ENCODE data around the gene PLA2G5. TPM values are rescaled to one million over a fixed set of nuclear protein-coding genes. Genes with fewer than 3 reads are reported as not detected.
"Not testable (repeated sequence)": the region's sequence is repeated elsewhere in the genome, so short reads cannot be mapped to it uniquely, and the experiment has no call there.

PLA2G5 gene
- total RNA-seq, 4 donors from 2014 or later = 0.78 to 4.0 TPM; not detected in 2

DNA sequence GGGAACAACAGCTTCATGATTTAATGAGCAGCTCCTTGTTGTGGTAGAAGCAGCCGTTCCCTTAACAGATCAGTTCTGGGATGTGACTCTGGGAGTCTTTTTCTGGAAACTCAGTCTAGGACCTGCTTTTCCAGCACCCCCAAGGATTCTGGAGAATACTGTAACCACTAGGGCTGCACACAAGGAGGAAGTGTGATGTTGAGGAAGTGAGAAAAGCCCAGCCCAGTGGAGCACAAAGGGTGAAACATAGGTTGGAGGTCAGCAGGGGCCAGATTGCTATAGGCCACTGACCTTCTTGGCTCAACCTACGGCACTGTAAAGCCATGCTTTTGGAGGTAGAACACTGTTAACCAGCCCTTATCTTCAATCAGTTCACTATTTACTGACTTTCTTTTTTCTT lies 10.1 kb upstream of the PLA2G5 start:
- DNase-seq (ENCODE audit: low spot score in 2 of 2) = no peak
- intact Hi-C loops (cut with DNase I; ENCODE audit: low total_unique reads) = no loop called here

DNA sequence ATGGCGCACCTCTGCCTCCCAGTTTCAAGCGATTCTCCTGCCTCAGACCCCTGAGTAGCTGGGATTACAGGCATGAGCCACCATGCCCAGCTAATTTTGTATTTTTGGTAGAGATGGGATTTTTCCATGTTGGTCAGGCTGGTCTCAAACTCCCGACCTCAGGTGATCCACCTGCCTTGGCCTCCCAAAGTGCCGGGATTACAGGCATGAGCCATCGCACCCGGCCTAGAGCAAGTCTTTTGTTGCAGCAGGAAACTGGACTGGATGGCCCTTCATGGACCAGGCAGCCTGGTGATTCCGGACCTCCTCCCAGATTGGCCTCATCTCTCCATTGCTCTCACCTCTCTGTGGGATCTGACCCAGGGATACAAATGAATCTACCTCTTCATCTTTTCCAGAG lies 9.2 kb upstream of the PLA2G5 start:
- H3K4me3 ChIP-seq (ENCODE audit: low read depth, poor library complexity, severe bottlenecking); DNase-seq (ENCODE audit: low spot score in 2 of 2); intact Hi-C loops (cut with DNase I; ENCODE audit: low total_unique reads): not testable (repeated sequence)
- WGBS, 2 donors = 91 to 96% methylated on average over 7 of the region's 7 CpGs

More for the DNA sequence above, 10.1 kb upstream of the PLA2G5 start:
- 67 to 70% methylated on average over 2 of the region's 2 CpGs for WGBS, 2 donors
- no peak overlapping the region for H3K4me3 ChIP-seq (ENCODE audit: low read depth, poor library complexity, severe bottlenecking)
- no peak for TF ChIP-seq POLR2A (IDR thresholded peaks at IDR 0.05)
- no peak for TF ChIP-seq CTCF (IDR thresholded peaks at IDR 0.05)

GRCh38 chr1:20061866-20062265 lies 8.1 kb upstream of the PLA2G5 start:
- no peak for TF ChIP-seq CTCF (IDR thresholded peaks at IDR 0.05)
- TF ChIP-seq POLR2A (IDR thresholded peaks at IDR 0.05) = no peak
- H3K4me3 ChIP-seq (ENCODE audit: low read depth, poor library complexity, severe bottlenecking) = no peak overlapping the region
- intact Hi-C loops (cut with DNase I; ENCODE audit: low total_unique reads) = no loop called here
- DNase-seq (ENCODE audit: low spot score in 2 of 2) = no peak
- WGBS, 2 donors = 91 to 98% methylated on average over 4 of the region's 4 CpGs

DNA sequence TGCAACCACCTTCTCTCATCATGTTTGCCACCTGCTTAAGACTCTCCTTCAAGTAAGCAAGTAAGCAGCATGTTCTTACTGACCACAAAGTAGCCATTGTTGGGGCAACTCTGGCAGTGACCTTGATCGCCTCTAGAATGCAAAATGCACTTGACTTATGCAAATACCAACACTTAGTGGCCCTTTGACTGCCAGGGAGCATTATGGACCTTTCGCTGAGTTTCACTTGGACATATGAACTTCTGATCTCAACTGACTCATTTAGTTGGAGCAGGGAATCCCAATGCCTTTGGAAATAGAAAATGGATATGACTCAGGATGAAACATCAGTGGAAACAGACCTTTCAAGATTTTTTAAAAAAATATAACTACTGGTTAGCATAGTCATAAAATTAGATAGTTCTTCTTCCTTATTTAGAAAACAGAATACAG lies 6.1 kb upstream of the PLA2G5 start:
- H3K4me3 ChIP-seq (ENCODE audit: low read depth, poor library complexity, severe bottlenecking) = no peak overlapping the region
- no peak for DNase-seq (ENCODE audit: low spot score in 2 of 2)
- intact Hi-C loops (cut with DNase I; ENCODE audit: low total_unique reads) = no loop called here
- TF ChIP-seq CTCF (IDR thresholded peaks at IDR 0.05) (no peak), POLR2A (IDR thresholded peaks at IDR 0.05) (no peak)
- 88 to 92% methylated on average over 2 of the region's 2 CpGs for WGBS, 2 donors

GRCh38 chr1:20068722-20069121 lies 1.3 kb upstream of the PLA2G5 start:
- no peak for TF ChIP-seq POLR2A (IDR thresholded peaks at IDR 0.05)
- no peak for TF ChIP-seq CTCF (IDR thresholded peaks at IDR 0.05)
- intact Hi-C loops (cut with DNase I; ENCODE audit: low total_unique reads) = no loop called here
- 83 to 85% methylated on average over 7 of the region's 7 CpGs for WGBS, 2 donors
- peak in 1 of 2 donors; percentile 60 for DNase-seq (ENCODE audit: low spot score in 2 of 2)
- no peak overlapping the region for H3K4me3 ChIP-seq (ENCODE audit: low read depth, poor library complexity, severe bottlenecking)

DNA sequence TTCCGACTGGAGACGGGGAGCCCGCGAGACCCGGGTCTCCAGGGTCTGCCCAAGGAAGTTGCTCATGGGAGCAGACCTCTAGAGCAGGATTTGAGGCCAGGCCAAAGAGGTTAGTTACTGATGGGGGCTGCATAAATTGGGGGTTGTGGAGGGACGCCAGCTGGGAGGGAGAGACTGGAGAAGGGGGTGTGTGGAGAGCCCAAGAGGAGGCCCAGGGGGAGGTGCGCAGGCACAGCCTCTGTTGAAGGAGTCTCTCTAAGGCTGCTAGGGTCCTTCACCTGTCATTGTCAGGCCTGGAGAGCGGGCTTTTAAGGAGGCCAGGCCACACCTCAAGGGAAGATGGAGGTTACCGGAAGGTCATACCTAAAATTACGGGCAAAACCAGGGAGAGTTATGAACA lies 363 bp downstream of the PLA2G5 start:
- no peak for TF ChIP-seq CTCF (IDR thresholded peaks at IDR 0.05)
- TF ChIP-seq POLR2A (IDR thresholded peaks at IDR 0.05) = no peak
- intact Hi-C loops (cut with DNase I; ENCODE audit: low total_unique reads) = no loop called here
- peak in 1 of 2 donors; percentile 80 for DNase-seq (ENCODE audit: low spot score in 2 of 2)
- 90 to 96% methylated on average over 10 of the region's 10 CpGs for WGBS, 2 donors
- no peak overlapping the region for H3K4me3 ChIP-seq (ENCODE audit: low read depth, poor library complexity, severe bottlenecking)

Measured in lower leg skin (tissue), 4 donors.